Activated CD8-positive, alpha-beta T cell treated with anti-CD3 and anti-CD28 coated beads for 36 hours (primary cell): ENCODE data around the gene AOPEP. TPM values are rescaled to one million over a fixed set of nuclear protein-coding genes. Genes with fewer than 3 reads are reported as not detected.

Experiments
- ATAC-seq: fragments of 200-7000 bp; cut with Tn5 transposase; one replicate; pipeline ENCODE4 v1.10.0; 2021; ENCODE audit warnings: mild to moderate bottlenecking, moderate library complexity
- CTCF ChIA-PET: fragments of 350-600 bp; sonication (Branson Sonifier 250); formaldehyde crosslinking; loops from one replicate; lab custom pipeline; 2021; ENCODE audit warnings: antibody characterized with exemption; lab: Charles Lee
- POLR2A ChIA-PET: fragments of 350-600 bp; sonication (Branson Sonifier 250); formaldehyde crosslinking; loops from one replicate; lab custom pipeline; 2021; ENCODE audit warnings: antibody characterized with exemption; lab: Charles Lee
- DNase-seq: peaks from one replicate; pipeline ENCODE4 v3.0.0-alpha.2; 2020
- H3K27ac Mint-ChIP-seq: one replicate; pipeline ENCODE4 v1.8.0; 2021; ENCODE audit warnings: mild to moderate bottlenecking, mixed read lengths
- H3K27me3 Mint-ChIP-seq: one replicate; pipeline ENCODE4 v1.8.0; 2021; ENCODE audit warnings: mixed read lengths
- H3K36me3 Mint-ChIP-seq: one replicate; pipeline ENCODE4 v1.8.0; 2021; ENCODE audit warnings: low read depth, mixed read lengths
- H3K4me1 Mint-ChIP-seq: one replicate; pipeline ENCODE4 v1.8.0; 2021; ENCODE audit warnings: low read depth, mixed read lengths
- H3K4me3 Mint-ChIP-seq: one replicate; pipeline ENCODE4 v1.8.0; 2021; ENCODE audit warnings: mild to moderate bottlenecking, moderate library complexity, mixed read lengths
- H3K9me3 Mint-ChIP-seq: one replicate; pipeline ENCODE4 v1.8.0; 2021; ENCODE audit warnings: mixed read lengths
- CTCF ChIP-seq: fragments of 200-600 bp; IDR thresholded peaks from one replicate; pipeline ENCODE4 v1.8.0; 2022; ENCODE audit warnings: antibody characterized with exemption, mild to moderate bottlenecking
- intact Hi-C: fragments of 100-400 bp; cut with micrococcal nuclease; formaldehyde crosslinking; loops from one replicate; pipeline ENCODE4 v1.10.0; 2022
- total RNA-seq, 2 experiments: library from RNA; stranded (reverse); gene quantifications; one replicate each; pipeline ENCODE4 v1.2.3, GENCODE V29; 2021

AOPEP gene
- total RNA-seq, 2 experiments from 2014 or later = 7.1 to 8.7 TPM

GRCh38 chr9:94864196-94864595, 137.7 kb downstream of the AOPEP start:
- ATAC-seq (no peak), DNase-seq (no peak)
- no peak for TF ChIP-seq CTCF
- no peaks in the 10 kb centered on the region for H3K9me3 Mint-ChIP-seq
- no peaks in the 10 kb centered on the region for H3K36me3 Mint-ChIP-seq
- no peak overlapping the region for H3K4me3 Mint-ChIP-seq
- CTCF ChIA-PET = no interaction called here
- POLR2A ChIA-PET = interaction anchor here (1.1 kb wide), 1 partner anchor 12 kb away, joined by 3 read pairs; no protein-coding TSS in a partner anchor
- no peak overlapping the region for H3K27ac Mint-ChIP-seq
- H3K27me3 Mint-ChIP-seq = no peaks in the 10 kb centered on the region
- intact Hi-C loops = loop anchor here (5.0 kb wide), 1 partner anchor 62 kb away; no protein-coding TSS in a partner anchor
- H3K4me1 Mint-ChIP-seq = peaks cover 34% of the 10 kb centered on the region

DNA sequence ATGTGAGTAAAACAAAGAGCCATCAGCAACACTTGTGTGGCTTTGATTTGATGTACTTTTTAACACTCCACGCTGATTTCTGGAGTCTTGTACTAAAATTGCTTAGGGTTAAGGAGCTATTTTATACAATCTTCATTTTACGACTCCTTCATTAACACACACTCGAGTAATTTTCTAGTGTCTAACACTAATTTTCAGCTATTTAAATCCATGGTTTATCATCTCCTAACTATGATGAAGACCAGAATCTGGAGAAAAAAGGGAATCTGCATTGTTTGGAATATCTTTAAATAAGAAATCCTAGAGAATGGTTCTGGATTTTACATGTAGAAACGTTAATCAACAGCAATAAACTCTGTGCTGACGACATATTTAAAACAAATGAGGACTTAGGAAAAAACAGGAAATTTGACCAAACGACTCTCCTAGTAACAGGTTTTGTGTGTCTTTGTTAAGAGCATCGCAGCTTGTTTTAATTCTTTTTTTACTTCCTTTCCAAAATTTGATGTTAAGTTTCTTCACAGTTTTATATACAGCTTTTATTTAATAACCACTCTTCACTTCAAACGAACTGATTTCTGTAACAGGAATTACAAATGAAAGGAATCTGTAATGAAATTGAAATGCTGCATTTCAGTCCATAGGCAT, 138.5 kb downstream of the AOPEP start:
- DNase-seq (no peak), ATAC-seq (no peak)
- Mint-ChIP-seq H3K36me3 (no peaks in the 10 kb centered on the region), H3K27ac (no peak overlapping the region), H3K4me1 (peaks cover 37% of the 10 kb centered on the region), H3K9me3 (no peaks in the 10 kb centered on the region), H3K4me3 (no peak overlapping the region), H3K27me3 (no peaks in the 10 kb centered on the region)
- intact Hi-C loops = loop anchor here (5.0 kb wide), 1 partner anchor 63 kb away; no protein-coding TSS in a partner anchor
- ChIA-PET POLR2A (no interaction called here), CTCF (no interaction called here)
- no peak for TF ChIP-seq CTCF

- no peak for ATAC-seq
- intact Hi-C loops = no loop called here
- CTCF ChIA-PET = interaction anchor here (1.1 kb wide), 1 partner anchor 11 kb away, joined by 3 read pairs; no protein-coding TSS in a partner anchor
Observed at GRCh38 chr9:94865582-94866452, 139.3 kb downstream of the AOPEP start.

GRCh38 chr9:94866770-94867169, 140.3 kb downstream of the AOPEP start:
- Mint-ChIP-seq H3K36me3 (peaks cover 5% of the 10 kb centered on the region), H3K4me1 (peaks cover 36% of the 10 kb centered on the region), H3K9me3 (peaks cover 3% of the 10 kb centered on the region), H3K27ac (no peak overlapping the region), H3K4me3 (no peak overlapping the region), H3K27me3 (no peaks in the 10 kb centered on the region)
- no peak for DNase-seq
- no peak for ATAC-seq
- intact Hi-C loops = no loop called here
- POLR2A ChIA-PET = interaction anchor here (1.6 kb wide), 1 partner anchor 12 kb away, joined by 4 read pairs; no protein-coding TSS in a partner anchor
- CTCF ChIA-PET = interaction anchor here (1.1 kb wide), 1 partner anchor 10 kb away, joined by 3 read pairs; no protein-coding TSS in a partner anchor
- no peak for TF ChIP-seq CTCF

More at GRCh38 chr9:94865582-94866452, 139.3 kb downstream of the AOPEP start:
- Mint-ChIP-seq H3K27me3 (no peaks in the 10 kb centered on the region), H3K4me3 (no peak overlapping the region), H3K4me1 (peaks cover 36% of the 10 kb centered on the region), H3K27ac (no peak overlapping the region), H3K9me3 (peaks cover under 1% of the 10 kb centered on the region), H3K36me3 (peaks cover under 1% of the 10 kb centered on the region)
- POLR2A ChIA-PET = no interaction called here
- no peak for TF ChIP-seq CTCF
- DNase-seq = no peak
